GM12874 (cell line): Measurements from ENCODE around the gene EPS8.

Experiments used
- CTCF ChIP-seq: IDR thresholded peaks from 2 replicates; pipeline ENCODE4 v1.5.1; 2011; ENCODE audit warnings: low read depth, mild to moderate bottlenecking, control low read depth, low read length, moderate library complexity; ENCODE audit not compliant: insufficient read depth

EPS8 gene

GRCh38 chr12:15721316-15722115, 67.7 kb downstream of the EPS8 start:
- no peak for TF ChIP-seq CTCF

DNA sequence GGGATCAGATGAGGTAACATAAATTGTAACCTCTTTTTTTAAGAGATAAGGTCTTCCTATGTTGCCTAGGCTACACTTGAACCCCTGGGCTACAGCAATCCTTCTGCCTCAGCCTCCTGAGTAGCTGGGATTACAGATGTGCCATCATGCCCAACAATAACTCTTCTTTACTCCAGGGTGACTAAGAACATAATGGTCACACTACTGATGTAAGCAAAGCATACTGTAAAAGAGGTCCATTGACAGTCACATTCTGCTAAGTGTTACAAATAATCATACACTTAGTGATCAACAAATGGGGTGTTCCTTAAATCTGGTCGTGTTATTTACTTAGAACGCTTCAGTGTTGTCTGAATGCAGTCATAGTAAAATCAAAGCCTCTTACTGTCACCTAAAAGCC, 68.9 kb downstream of the EPS8 start:
- no peak for TF ChIP-seq CTCF

- TF ChIP-seq CTCF: no peak
Measured at GRCh38 chr12:15719230-15719629, 70.0 kb downstream of the EPS8 start.

- TF ChIP-seq CTCF: no peak
Measured at GRCh38 chr12:15717940-15718567, 71.1 kb downstream of the EPS8 start.

DNA sequence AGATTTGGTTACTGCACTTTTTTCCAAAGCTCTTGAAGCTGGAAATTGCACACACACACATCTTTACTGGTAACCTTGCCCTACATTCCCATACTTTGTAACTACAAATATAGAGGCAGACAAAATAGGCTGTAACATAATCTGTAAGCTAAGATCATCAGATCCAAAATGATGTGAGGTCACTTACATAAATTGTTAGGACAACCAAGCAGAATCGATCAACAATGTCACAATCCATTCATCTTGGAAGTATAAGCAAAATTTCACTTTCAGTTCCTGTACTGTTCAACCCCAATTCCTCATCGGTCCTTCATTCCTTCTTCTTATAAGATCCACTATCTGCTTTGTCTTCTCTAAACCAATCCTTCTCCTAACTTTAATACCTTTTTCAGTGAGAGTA, 72.6 kb downstream of the EPS8 start:
- TF ChIP-seq CTCF: no peak

- TF ChIP-seq CTCF: no peak
Measured at GRCh38 chr12:15714256-15714655, 74.9 kb downstream of the EPS8 start.

- TF ChIP-seq CTCF: no peak
Measured at GRCh38 chr12:15712823-15713660, 76.1 kb downstream of the EPS8 start.
